HCT116 (cell line): ENCODE data around the gene SOS1. TPM values are rescaled to one million over a fixed set of nuclear protein-coding genes. Genes with fewer than 3 reads are reported as not detected.
A peak's percentile ranks its signal among the peaks of the same experiment; 100 is the strongest.

Experiments used
- ATAC-seq: fragments of 200-7000 bp; cut with Tn5 transposase; 2 replicates; pipeline ENCODE4 v1.9.1; 2020; ENCODE audit warnings: mild to moderate bottlenecking, moderate library complexity
- BruUV-seq: library from RNA; stranded (reverse); fragments of 400-500 nt; replicated peaks from 2 replicates; lab custom pipeline; 2021; lab: Mats Ljungman, UMichigan
- CTCF ChIA-PET: fragments of 300-600 bp; sonication (Branson Sonifier 250); formaldehyde crosslinking; loops from one replicate; lab custom pipeline; 2021; ENCODE audit warnings: antibody characterized with exemption; lab: Charles Lee
- POLR2A ChIA-PET: fragments of 300-600, 350-600 bp; sonication (Branson Sonifier 250); formaldehyde crosslinking; loops from one replicate; lab custom pipeline; 2021; ENCODE audit warnings: antibody characterized with exemption; lab: Charles Lee
- RAD21 ChIA-PET, 2 experiments: fragments of 300-600 bp; sonication (Branson Sonifier 250); formaldehyde crosslinking; loops; one replicate each; lab custom pipeline; 2023; ENCODE audit warnings: low total read pairs in 2 of 2; ENCODE audit not compliant: uncharacterized antibody in 2 of 2, unreplicated experiment in 2 of 2, low non-redundant PET in 1 of 2; lab: Charles Lee
- DNase-seq: peaks from one replicate; pipeline ENCODE4 v3.0.0-alpha.2; 2010; ENCODE audit warnings: low read depth, low spot score
- H2AFZ ChIP-seq: fragments of 200-600 bp; shearing (Covaris generic), sonication (generic); 2 replicates; pipeline ENCODE4 v1.6.1; 2017; ENCODE audit warnings: low read depth, mixed run types, mixed read lengths, antibody characterized with exemption, low read length; ENCODE audit not compliant: poor library complexity, severe bottlenecking
- H3K27ac ChIP-seq: 2 replicates; pipeline ENCODE4 v1.5.1; 2012; ENCODE audit warnings: low read depth, low read length
- H3K27me3 ChIP-seq: fragments of 200-600 bp; sonication (generic); 2 replicates; pipeline ENCODE4 v1.6.1; 2016; ENCODE audit warnings: mixed run types, low read length, mixed read lengths; ENCODE audit not compliant: insufficient read depth
- H3K36me3 ChIP-seq, 2 experiments: fragments of 200-500 bp in 1 of 2; fragments of 200-600 bp in 1 of 2; sonication (Bioruptor generic) in 1 of 2; sonication (generic) in 1 of 2; 2 replicates each; pipeline versions ENCODE4 v1.5.1 to v1.6.1; 2014 to 2016; ENCODE audit warnings: low read length in 2 of 2, inconsistent platforms in 1 of 2, mixed read lengths in 1 of 2, mixed run types in 1 of 2; ENCODE audit not compliant: insufficient read depth in 2 of 2, control insufficient read depth in 1 of 2
- H3K4me1 ChIP-seq, 2 experiments: fragments of 200-600 bp in 1 of 2; sonication (generic) in 1 of 2; 2 replicates each; pipeline versions ENCODE4 v1.5.1 to v1.6.1; 2012 to 2017; ENCODE audit warnings: low read length in 2 of 2, inconsistent platforms in 1 of 2, mild to moderate bottlenecking in 1 of 2, mixed read lengths in 1 of 2, mixed run types in 1 of 2, moderate library complexity in 1 of 2; ENCODE audit not compliant: insufficient read depth in 2 of 2, control insufficient read depth in 1 of 2
- H3K4me2 ChIP-seq: fragments of 200-600 bp; sonication (generic); 2 replicates; pipeline ENCODE4 v1.6.1; 2017; ENCODE audit warnings: mixed run types, low read length, mixed read lengths
- H3K4me3 ChIP-seq, 2 experiments: fragments of 200-600 bp in 1 of 2; sonication (generic) in 1 of 2; replicated peaks in 1 of 2; 2 replicates each; pipeline ENCODE4 v1.5.1; 2011 to 2016; ENCODE audit warnings: low read length in 2 of 2, control low read depth in 1 of 2, low read depth in 1 of 2, mild to moderate bottlenecking in 1 of 2, mixed read lengths in 1 of 2, mixed run types in 1 of 2
- H3K79me2 ChIP-seq: fragments of 200-600 bp; sonication (generic); 2 replicates; pipeline ENCODE4 v1.6.1; 2017; ENCODE audit warnings: mild to moderate bottlenecking, mixed run types, low read length, moderate library complexity, mixed read lengths; ENCODE audit not compliant: insufficient read depth
- H3K9ac ChIP-seq: fragments of 200-600 bp; sonication (generic); 2 replicates; pipeline ENCODE4 v1.6.1; 2016; ENCODE audit warnings: low read length, mixed read lengths
- H3K9me2 ChIP-seq: fragments of 200-600 bp; sonication (generic), shearing (Covaris generic); 2 replicates; pipeline ENCODE4 v1.6.1; 2017; ENCODE audit warnings: mixed run types, mild to moderate bottlenecking, moderate library complexity; ENCODE audit not compliant: insufficient read depth
- H3K9me3 ChIP-seq, 2 experiments: fragments of 200-500 bp in 1 of 2; fragments of 200-600 bp in 1 of 2; sonication (Bioruptor generic) in 1 of 2; sonication (generic) in 1 of 2; 2 replicates each; pipeline ENCODE4 v1.6.1; 2014 to 2017; ENCODE audit warnings: low read length in 2 of 2, mixed read lengths in 2 of 2, inconsistent platforms in 1 of 2, low read depth in 1 of 2, mild to moderate bottlenecking in 1 of 2, mixed run types in 1 of 2, moderate library complexity in 1 of 2; ENCODE audit not compliant: control insufficient read depth in 1 of 2, insufficient read depth in 1 of 2
- H4K20me1 ChIP-seq: fragments of 200-600 bp; sonication (generic), shearing (Covaris generic); 2 replicates; pipeline ENCODE4 v1.6.1; 2017; ENCODE audit warnings: mixed run types, mild to moderate bottlenecking, moderate library complexity; ENCODE audit not compliant: insufficient read depth
- ATF3 ChIP-seq: IDR thresholded peaks from 2 replicates; pipeline ENCODE4 v1.6.1; 2012
- CEBPB ChIP-seq: IDR thresholded peaks from 2 replicates; pipeline ENCODE4 v1.6.1; 2012; ENCODE audit warnings: low read depth
- EGR1 ChIP-seq: IDR thresholded peaks from 2 replicates; pipeline ENCODE4 v1.6.1; 2012; ENCODE audit warnings: low read depth
- FOSL1 ChIP-seq: IDR thresholded peaks from 2 replicates; pipeline ENCODE4 v1.6.1; 2012; ENCODE audit warnings: low read depth
- JUND ChIP-seq: IDR thresholded peaks from 2 replicates; pipeline ENCODE4 v1.6.1; 2012
- MAX ChIP-seq: IDR thresholded peaks from 2 replicates; pipeline ENCODE4 v1.6.1; 2012
- RAD21 ChIP-seq: IDR thresholded peaks from 2 replicates; pipeline ENCODE4 v1.6.1; 2012; ENCODE audit warnings: low read depth, mild to moderate bottlenecking
- SIN3A ChIP-seq: IDR thresholded peaks from 2 replicates; pipeline ENCODE4 v1.6.1; 2012; ENCODE audit warnings: low read depth
- SP1 ChIP-seq: IDR thresholded peaks from 2 replicates; pipeline ENCODE4 v1.6.1; 2012; ENCODE audit warnings: low read depth
- SRF ChIP-seq: IDR thresholded peaks from 2 replicates; pipeline ENCODE4 v1.6.1; 2012; ENCODE audit warnings: low read depth
- YY1 ChIP-seq: IDR thresholded peaks from 2 replicates; pipeline ENCODE4 v1.6.1; 2011; ENCODE audit warnings: low read length, low read depth, moderate library complexity, mild to moderate bottlenecking; ENCODE audit not compliant: insufficient replicate concordance; ENCODE audit errors: extremely low read depth
- intact Hi-C: fragments of 100-400 bp; cut with micrococcal nuclease; formaldehyde crosslinking; loops from 2 replicates; pipeline ENCODE4 v1.10.0; 2022
- total RNA-seq: library from RNA; stranded (reverse); gene quantifications from one replicate; pipeline ENCODE4 v1.2.1, GENCODE V29; 2021; ENCODE audit not compliant: unreplicated experiment
- TF ChIP-seq, protein P1 (sequence below): IDR thresholded peaks from 2 replicates; pipeline ENCODE4 v1.6.1; 2011; ENCODE audit warnings: mild to moderate bottlenecking, low read length, moderate library complexity; ENCODE audit not compliant: insufficient replicate concordance; ENCODE audit errors: extremely low read depth
- TF ChIP-seq, protein P2 (sequence below), 3 experiments: fragments of 200-600 bp in 1 of 3; sonication (generic) in 1 of 3; IDR thresholded peaks in 2 of 3; conservative IDR thresholded peaks in 1 of 3; 2 replicates each; pipeline ENCODE4 v1.5.1; 2012 to 2017; ENCODE audit warnings: low read depth in 2 of 3, low read length in 2 of 3, antibody characterized with exemption in 1 of 3, borderline replicate concordance in 1 of 3, control low read depth in 1 of 3, mild to moderate bottlenecking in 1 of 3, mixed read lengths in 1 of 3, mixed run types in 1 of 3, moderate library complexity in 1 of 3; ENCODE audit not compliant: insufficient read depth in 1 of 3

Gene SOS1
- total RNA-seq, 1 experiment from 2014 or later = 19.4 TPM

GRCh38 chr2:39099870-39100728 lies 20.8 kb downstream of the SOS1 start:
- Histone ChIP-seq H3K27ac (no peak overlapping the region), H3K9me3 (no peaks in the 10 kb centered on the region)
- ATAC-seq = no peak

GRCh38 chr2:39099310-39099869 lies 21.5 kb downstream of the SOS1 start:
- H3K9me3 ChIP-seq = no peaks in the 10 kb centered on the region
- no peak overlapping the region for H3K9ac ChIP-seq
- H3K4me3 ChIP-seq = no peak overlapping the region
- no peak overlapping the region for H3K27ac ChIP-seq
- intact Hi-C loops = no loop called here
- ChIA-PET CTCF (no interaction called here), RAD21 (no interaction called here), POLR2A (no interaction called here)
- H3K36me3 ChIP-seq = no peaks in the 10 kb centered on the region
- H3K4me2 ChIP-seq = no peak overlapping the region
- DNase-seq (no peak), ATAC-seq (no peak)
- H3K4me1 ChIP-seq = peaks cover 0 to 7% of the 10 kb centered on the region in 2 experiments; a peak in 1 of 4 replicates
- peaks cover 70% of the 10 kb centered on the region for H3K79me2 ChIP-seq
- H4K20me1 ChIP-seq = no peaks in the 10 kb centered on the region
- H3K9me2 ChIP-seq = no peaks in the 10 kb centered on the region
- BruUV-seq = no TSS peak
- no peak overlapping the region for H2AFZ ChIP-seq
- H3K27me3 ChIP-seq = no peaks in the 10 kb centered on the region
- TF ChIP-seq SIN3A = no peak
- TF ChIP-seq RAD21 = no peak
- no peak for TF ChIP-seq YY1
- TF ChIP-seq MAX = no peak
- TF ChIP-seq, protein P1, sequence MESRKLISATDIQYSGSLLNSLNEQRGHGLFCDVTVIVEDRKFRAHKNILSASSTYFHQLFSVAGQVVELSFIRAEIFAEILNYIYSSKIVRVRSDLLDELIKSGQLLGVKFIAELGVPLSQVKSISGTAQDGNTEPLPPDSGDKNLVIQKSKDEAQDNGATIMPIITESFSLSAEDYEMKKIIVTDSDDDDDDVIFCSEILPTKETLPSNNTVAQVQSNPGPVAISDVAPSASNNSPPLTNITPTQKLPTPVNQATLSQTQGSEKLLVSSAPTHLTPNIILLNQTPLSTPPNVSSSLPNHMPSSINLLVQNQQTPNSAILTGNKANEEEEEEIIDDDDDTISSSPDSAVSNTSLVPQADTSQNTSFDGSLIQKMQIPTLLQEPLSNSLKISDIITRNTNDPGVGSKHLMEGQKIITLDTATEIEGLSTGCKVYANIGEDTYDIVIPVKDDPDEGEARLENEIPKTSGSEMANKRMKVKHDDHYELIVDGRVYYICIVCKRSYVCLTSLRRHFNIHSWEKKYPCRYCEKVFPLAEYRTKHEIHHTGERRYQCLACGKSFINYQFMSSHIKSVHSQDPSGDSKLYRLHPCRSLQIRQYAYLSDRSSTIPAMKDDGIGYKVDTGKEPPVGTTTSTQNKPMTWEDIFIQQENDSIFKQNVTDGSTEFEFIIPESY = no peak
- TF ChIP-seq, protein P2, sequence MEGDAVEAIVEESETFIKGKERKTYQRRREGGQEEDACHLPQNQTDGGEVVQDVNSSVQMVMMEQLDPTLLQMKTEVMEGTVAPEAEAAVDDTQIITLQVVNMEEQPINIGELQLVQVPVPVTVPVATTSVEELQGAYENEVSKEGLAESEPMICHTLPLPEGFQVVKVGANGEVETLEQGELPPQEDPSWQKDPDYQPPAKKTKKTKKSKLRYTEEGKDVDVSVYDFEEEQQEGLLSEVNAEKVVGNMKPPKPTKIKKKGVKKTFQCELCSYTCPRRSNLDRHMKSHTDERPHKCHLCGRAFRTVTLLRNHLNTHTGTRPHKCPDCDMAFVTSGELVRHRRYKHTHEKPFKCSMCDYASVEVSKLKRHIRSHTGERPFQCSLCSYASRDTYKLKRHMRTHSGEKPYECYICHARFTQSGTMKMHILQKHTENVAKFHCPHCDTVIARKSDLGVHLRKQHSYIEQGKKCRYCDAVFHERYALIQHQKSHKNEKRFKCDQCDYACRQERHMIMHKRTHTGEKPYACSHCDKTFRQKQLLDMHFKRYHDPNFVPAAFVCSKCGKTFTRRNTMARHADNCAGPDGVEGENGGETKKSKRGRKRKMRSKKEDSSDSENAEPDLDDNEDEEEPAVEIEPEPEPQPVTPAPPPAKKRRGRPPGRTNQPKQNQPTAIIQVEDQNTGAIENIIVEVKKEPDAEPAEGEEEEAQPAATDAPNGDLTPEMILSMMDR (IDR thresholded peaks at IDR 0.05 in 2 of 3, conservative IDR thresholded peaks at IDR 0.05 in 1 of 3; ENCODE audit: borderline replicate concordance in 1 of 3, insufficient read depth in 1 of 3, low read depth in 2 of 3, low read length in 2 of 3) = no peak
- no peak for TF ChIP-seq SP1
- no peak for TF ChIP-seq SRF
- no peak for TF ChIP-seq JUND
- TF ChIP-seq EGR1 = no peak
- no peak for TF ChIP-seq FOSL1

More at GRCh38 chr2:39099870-39100728, 20.8 kb downstream of the SOS1 start:
- no peaks in the 10 kb centered on the region for H3K36me3 ChIP-seq
- H3K4me1 ChIP-seq = peaks cover 0 to 7% of the 10 kb centered on the region in 2 experiments; a peak in 1 of 4 replicates
- RAD21 ChIA-PET = no interaction called here
- H2AFZ ChIP-seq = no peak overlapping the region
- no peak for DNase-seq
- CTCF ChIA-PET = no interaction called here
- H3K4me3 ChIP-seq = no peak overlapping the region
- no TSS peak for BruUV-seq
- no peak for TF ChIP-seq RAD21
- peak; percentile 41 for TF ChIP-seq FOSL1
- TF ChIP-seq JUND = peak; percentile 48
- no peak for TF ChIP-seq CEBPB
- TF ChIP-seq YY1 = no peak
- TF ChIP-seq SIN3A = no peak
- no peak for TF ChIP-seq SP1
- no peak for TF ChIP-seq ATF3
- TF ChIP-seq, all 23 proteins: peak for 2
- H3K27me3 ChIP-seq = no peaks in the 10 kb centered on the region
- no peaks in the 10 kb centered on the region for H4K20me1 ChIP-seq
- H3K9ac ChIP-seq = no peak overlapping the region
- H3K79me2 ChIP-seq = peaks cover 71% of the 10 kb centered on the region
- POLR2A ChIA-PET = no interaction called here
- H3K9me2 ChIP-seq = no peaks in the 10 kb centered on the region
- intact Hi-C loops = no loop called here
- H3K4me2 ChIP-seq = no peak overlapping the region
